ENCODE results near the gene COX6A1.
"Not testable (repeated sequence)": the region's sequence is repeated elsewhere in the genome, so short reads cannot be mapped to it uniquely, and the experiment has no call there.

The COX6A1 gene

DNA sequence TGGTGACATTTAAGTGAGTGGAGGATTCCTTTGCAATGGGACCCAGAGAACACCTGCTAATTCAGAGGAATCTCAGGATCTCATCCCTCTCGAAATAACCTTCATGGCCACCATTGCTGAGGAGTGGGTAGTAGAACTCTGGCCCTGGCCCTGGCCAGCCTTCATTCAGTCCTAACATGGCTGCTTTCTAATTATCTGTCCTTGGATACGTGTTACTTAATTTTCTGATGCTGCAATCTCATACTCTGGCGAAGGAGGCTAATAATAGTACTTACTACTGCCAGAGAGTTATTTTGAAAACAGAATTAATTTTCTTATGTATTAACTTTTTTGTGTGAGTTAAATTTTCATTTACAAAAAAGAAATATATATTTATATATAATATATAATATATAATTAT is 12.1 kb upstream of the COX6A1 start:
- DNase-seq (ENCODE audit: insufficient read length, low spot score) (no peak), FAIRE-seq (no peak)

DNA sequence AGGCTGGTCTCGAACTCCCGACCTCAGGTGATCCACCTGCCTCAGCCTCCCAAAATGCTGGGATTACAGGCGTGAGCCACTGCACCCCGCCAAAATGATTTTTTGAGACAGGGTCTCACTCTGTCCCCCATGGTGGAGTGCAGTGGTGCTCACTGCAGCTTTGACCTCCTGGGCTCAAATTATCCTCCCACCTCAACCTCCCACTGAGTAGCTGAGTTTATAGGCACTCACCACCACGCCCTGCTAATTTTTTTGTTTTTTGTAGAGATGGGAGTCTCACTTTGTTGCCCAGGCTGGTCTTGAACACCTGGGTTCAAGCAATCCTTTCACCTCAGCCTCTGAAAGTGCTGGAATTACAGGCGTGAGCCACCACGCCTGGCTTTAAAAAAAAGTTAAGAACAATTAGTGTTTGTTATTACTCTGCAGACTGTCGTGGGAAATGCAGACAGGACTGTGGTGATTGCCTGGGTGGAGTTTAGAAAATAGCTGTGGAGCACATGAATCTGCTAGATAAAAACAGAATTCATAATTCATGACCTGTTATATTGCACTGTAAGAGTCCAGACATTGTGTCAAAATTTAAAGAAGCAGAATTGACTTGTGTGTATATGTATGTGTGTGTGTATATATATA is 9.2 kb upstream of the COX6A1 start:
- no peak for FAIRE-seq
- DNase-seq (ENCODE audit: insufficient read length, low spot score) = no peak

- FAIRE-seq = no peak
- no peak for DNase-seq (ENCODE audit: insufficient read length, low spot score)
Observed at GRCh38 chr12:120429368-120429767, 8.5 kb upstream of the COX6A1 start.

- DNase-seq (ENCODE audit: insufficient read length, low spot score) (no peak), FAIRE-seq (no peak)
Observed at GRCh38 chr12:120432772-120433525, 5.0 kb upstream of the COX6A1 start.

GRCh38 chr12:120438495-120439198 is 734 bp downstream of the COX6A1 start:
- DNase-seq (ENCODE audit: insufficient read length, low spot score) = no peak
- no peak for FAIRE-seq

DNA sequence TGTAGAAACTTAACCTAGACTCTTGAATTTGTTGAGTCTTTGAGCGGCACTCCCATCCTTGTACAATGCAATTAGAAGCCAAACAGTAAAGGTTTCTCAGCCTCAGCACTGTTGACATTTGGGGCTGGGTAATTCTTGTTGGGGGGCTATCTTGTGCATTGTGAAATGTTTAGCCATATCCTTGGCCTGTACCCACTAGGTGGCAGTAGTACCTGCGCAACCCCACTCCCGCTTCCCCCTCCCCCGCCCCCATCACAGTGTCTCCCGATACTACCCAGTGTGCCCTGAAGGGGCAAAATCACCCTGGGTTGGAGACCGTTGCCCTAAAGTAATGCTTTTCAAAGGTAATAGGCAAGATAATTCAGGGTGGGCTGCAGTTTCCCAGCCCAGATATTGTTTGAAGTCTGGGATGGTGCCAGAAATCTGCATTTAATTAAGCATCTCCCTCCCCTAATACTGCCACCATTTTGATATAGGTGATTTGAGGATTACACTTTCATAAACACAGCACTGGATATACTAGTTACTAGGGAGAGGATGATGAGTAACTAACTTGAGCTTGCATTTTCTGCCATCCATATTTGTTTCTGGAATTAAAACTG is 1.8 kb downstream of the COX6A1 start:
- DNase-seq (ENCODE audit: insufficient read length, low spot score) = peak; percentile 66

GRCh38 chr12:120444676-120445075 is 6.8 kb downstream of the COX6A1 start:
- no peak for DNase-seq (ENCODE audit: insufficient read length, low spot score)
- FAIRE-seq = no peak

More for the DNA sequence above, 1.8 kb downstream of the COX6A1 start:
- FAIRE-seq = no peak

- DNase-seq (ENCODE audit: insufficient read length, low spot score) (peak; percentile 72), FAIRE-seq (peak; percentile 90)
Observed at GRCh38 chr12:120445911-120446843, 8.3 kb downstream of the COX6A1 start, which contains the start of the genes GATC and TRIAP1. Gene GATC, plus strand, starts transcription at chr12:120446444. Its CDS starts 37 bp downstream, at chr12:120446481. Gene TRIAP1, minus strand, starts transcription at chr12:120446384. Its CDS starts 12 bp downstream, at chr12:120446372.

- FAIRE-seq; DNase-seq (ENCODE audit: insufficient read length, low spot score): not testable (repeated sequence)
Observed at GRCh38 chr12:120446844-120447178, 8.9 kb downstream of the COX6A1 start.

GRCh38 chr12:120447992-120448391 is 10.1 kb downstream of the COX6A1 start:
- DNase-seq (ENCODE audit: insufficient read length, low spot score) (no peak), FAIRE-seq (no peak)

DNA sequence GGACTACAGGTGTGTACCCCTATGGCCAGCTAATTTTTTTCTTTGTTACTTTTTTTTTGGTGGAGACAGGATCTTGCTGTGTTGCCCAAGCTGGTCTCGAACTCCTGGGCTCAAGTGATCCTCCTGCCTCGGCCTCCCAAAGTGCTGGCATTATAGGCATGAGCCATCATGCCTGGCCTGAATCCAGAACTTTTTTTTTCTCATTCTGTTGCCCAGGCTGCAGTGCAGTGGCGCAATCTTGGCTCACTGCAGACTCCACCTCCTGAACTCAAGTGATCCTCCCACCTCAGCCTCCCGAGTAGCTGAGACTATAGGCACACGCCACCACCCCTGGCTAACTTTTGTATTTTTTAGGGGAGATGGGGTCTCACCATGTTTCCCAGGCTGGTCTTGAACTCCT is 14.6 kb downstream of the COX6A1 start:
- not testable (repeated sequence) for FAIRE-seq; DNase-seq (ENCODE audit: insufficient read length, low spot score)

GRCh38 chr12:120453060-120453750 is 15.3 kb downstream of the COX6A1 start:
- no peak for FAIRE-seq
- no peak for DNase-seq (ENCODE audit: insufficient read length, low spot score)

DNA sequence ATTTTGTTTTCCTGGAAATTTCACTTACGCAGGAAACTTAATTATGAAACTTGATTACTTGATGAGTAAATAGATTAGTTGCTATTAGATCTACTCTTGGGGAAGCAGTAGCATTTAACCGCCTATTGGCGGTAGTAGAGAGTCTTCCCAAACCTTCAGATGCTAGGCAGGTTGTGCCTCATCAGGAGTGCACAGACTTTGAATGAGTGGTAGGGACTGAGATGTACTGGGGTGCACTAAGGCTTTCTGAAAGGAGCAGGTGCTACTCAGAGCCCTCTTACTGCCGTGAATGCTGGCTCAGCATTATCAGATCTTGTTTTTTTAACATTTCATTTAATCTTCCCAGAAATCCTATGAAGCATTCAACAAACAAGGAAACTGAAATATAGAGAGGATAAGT is 16.1 kb downstream of the COX6A1 start:
- FAIRE-seq (no peak), DNase-seq (ENCODE audit: insufficient read length, low spot score) (no peak)

- no peak for FAIRE-seq
- no peak for DNase-seq (ENCODE audit: insufficient read length, low spot score)
Observed at GRCh38 chr12:120455302-120455701, 17.4 kb downstream of the COX6A1 start.

DNA sequence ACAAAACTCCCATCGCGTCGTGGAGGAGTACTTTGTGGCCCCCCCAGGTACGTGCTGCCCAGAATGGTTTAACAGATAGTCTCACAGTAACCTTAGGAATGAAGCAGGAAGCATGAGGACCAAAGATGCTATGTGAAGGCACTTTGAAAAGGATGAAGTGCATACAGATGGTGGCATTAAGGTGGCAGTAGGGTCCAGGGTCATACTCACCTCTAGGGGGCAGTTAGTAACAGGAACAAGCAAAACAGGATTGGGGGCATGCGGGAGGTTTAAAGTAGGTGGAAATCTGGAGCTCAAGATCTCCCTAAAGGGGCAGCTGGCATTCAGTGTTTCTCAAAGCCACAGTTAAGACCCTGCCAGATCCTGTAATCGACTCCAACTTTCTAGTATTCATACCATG is 19.2 kb downstream of the COX6A1 start:
- FAIRE-seq (no peak), DNase-seq (ENCODE audit: insufficient read length, low spot score) (no peak)

DNA sequence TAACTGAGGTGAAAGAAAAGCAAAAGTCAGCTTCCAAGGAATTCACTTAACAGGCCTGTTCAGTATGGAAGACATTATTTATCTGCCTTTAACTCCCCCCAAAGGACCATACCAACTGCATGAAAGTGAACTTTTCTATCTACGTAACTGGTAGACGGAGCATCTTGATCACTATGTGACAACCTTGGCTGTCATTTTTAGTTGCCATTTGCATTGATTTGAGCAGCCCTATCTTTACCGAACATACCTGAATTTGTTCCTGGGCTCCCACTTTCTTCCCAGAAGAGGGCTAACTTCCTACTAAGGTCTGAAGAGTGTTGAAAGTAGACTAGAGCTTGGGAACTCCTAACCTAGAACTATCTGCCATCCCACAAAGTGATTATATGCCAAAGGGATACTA is 22.2 kb downstream of the COX6A1 start:
- FAIRE-seq (no peak), DNase-seq (ENCODE audit: insufficient read length, low spot score) (no peak)

DNA sequence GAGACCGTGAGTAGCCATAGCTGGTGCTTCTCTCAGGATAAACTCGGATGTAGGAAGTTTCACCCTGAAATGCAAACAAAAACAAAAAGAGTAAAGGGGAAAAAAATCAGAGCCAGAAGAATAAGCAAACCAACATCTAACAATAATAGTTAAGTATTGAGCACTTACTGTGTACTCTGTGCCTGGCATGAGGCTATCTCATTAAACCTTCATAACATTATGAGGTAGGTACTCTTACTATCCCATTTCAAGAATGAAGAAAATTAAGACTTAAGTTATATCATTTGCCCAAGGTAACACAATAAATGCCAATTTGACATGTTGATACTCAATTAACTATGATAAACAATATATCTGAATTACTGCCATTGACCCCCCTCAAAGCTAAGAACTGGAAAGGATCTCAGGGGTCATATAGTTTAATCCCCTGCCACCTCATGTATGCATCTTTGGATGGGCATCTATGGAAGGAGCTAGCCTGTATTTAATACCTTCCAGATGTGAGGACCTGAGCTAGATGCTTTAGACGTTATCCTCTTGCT is 24.3 kb downstream of the COX6A1 start:
- DNase-seq (ENCODE audit: insufficient read length, low spot score) = no peak
- FAIRE-seq = no peak

DNA sequence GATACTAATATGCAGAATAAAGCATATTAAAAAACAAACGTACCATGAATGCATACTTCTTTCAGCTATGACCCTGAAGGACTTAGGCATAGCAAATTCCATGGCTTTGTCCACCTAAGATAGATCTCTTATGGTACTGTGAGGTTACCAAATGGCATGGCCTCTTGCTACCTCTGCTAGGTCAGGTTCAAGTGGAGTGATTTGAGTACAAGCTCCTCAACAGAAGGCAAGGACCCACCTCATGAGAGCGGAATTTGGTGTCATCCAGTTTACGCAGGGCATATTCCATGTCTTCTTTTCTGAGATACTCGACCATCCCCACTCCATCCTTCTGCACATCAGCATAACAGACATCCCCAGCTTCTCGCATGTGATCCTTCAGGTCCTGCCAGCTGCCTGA is 25.8 kb downstream of the COX6A1 start:
- no peak for FAIRE-seq
- no peak for DNase-seq (ENCODE audit: insufficient read length, low spot score)

- DNase-seq (ENCODE audit: insufficient read length, low spot score) (no peak), FAIRE-seq (no peak)
Observed at GRCh38 chr12:120465756-120466155, 27.8 kb downstream of the COX6A1 start.

All from HTR-8/SVneo (cell line).